A204.1 (cell line): Measurements from ENCODE around the gene STK10.
A peak's percentile ranks its signal among the peaks of the same experiment; 100 is the strongest.

Source experiments
- FAIRE-seq: peaks from 2 replicates; lab custom pipeline; 2012; peaks lifted over from hg19 to GRCh38; lab: Jason Lieb, UNC

The STK10 gene

DNA sequence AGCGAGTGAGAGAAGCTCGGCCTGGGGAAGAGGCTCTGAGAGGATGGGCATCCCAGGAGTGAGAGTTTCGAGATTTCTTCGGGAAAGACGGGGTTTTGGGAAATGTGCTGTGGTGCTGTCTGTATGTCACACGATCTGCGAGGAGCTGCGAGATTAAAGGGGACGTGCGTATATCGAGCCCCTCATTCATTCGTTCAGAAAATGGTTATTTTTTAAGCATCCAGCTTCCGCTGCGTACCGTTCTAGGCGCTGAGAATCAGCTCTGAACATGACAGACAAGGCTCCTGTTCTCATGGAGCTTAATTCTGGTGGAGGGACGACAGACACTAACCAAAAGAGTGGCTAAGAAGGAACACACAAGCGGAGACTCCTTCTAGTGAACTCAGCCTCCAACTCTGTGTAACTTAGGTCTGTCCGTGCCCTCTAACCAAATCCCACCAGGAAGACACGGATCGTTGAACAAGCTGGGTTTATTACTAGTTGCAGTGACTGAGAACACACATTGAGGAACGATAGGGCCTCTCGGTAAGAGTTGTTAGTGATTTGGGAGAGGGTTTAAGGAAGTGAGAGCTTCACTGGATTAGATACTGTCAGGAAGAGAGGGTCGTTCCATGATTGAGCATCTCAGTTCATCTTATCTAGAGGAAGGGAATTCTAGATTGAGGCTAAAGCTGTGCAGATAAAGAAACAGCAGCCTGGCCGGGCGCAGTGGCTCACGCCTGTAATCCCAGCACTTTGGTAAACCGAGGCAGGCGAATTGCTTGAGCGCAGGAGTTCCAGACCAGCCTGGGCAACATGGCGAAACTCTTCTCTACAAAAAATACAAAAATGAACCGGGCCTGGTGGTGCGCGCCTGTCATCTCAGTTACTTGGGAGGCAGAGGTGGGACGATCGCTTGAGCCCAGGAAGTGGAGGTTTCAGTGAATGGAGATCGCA is 180.6 kb downstream of the STK10 start:
- no peak for FAIRE-seq

- FAIRE-seq = peak; percentile 47
Observed at GRCh38 chr5:172006321-172007174, 181.5 kb downstream of the STK10 start, which contains the start of gene FBXW11. Gene FBXW11 (minus strand): TSS chr5:172006638. CDS start chr5:172006502, 136 bp downstream.

DNA sequence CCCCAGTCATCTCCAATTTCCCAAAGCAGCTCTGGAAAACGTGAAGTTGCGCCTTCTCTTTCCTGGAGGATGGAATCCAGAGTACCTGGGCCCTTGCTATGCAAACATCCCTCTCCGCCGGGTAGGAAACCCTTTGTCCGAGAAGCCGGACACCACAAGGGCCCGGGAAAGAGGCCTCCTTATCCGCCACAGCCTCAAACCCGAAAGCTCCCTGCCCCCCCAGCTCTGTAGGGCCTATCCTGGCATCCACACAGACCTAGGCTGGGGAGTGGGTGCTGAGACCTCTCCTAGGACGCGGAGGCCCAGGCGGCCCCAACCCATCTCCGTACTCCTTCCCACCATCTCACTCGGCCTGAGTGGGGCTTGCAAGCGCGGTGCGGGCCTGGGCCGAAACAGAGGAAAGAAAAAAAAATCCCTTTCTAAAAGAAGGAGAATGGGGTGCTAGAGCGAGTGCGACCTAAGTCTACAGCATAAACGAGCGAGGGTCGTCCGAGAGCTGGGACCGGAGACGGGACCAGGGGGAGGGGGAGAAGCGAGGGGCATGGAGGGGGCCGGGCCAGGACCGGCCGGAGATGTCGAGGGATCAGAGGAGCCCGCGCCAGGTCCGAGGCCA is 182.2 kb downstream of the STK10 start:
- no peak for FAIRE-seq

GRCh38 chr5:172004824-172005237 is 183.2 kb downstream of the STK10 start:
- no peak for FAIRE-seq

- FAIRE-seq = no peak
Observed at GRCh38 chr5:172003746-172004145, 184.3 kb downstream of the STK10 start.

DNA sequence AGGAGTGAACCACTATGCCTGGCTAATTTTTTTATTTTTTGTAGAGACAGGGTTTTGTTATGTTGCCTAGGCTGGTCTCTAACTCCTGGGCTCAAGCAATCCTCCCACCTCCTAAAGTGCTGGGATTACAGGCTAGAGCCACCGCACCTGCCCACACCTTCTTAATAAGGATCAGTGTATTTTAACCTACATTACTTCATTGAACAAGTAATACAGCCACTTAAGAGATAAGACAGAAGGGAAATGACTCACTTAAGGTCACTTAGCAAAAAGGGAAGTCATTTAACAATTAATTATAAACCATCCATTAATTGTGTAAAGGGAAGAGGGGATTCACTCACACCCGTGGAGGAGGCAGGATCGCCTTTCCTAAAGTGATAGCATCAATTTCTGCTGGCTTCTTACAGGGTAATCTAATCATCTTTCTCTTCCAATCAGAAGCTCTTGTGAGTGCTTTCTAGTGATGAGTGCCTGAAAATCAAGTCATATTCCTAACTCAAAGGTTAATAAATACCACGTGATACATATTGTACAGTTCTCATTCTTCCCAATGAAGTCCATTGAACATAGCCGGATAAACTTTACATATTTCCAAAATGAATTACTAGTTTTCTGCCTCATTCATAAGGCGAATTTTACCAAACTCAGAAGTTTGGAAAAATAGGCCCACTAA is 185.0 kb downstream of the STK10 start:
- FAIRE-seq = no peak

DNA sequence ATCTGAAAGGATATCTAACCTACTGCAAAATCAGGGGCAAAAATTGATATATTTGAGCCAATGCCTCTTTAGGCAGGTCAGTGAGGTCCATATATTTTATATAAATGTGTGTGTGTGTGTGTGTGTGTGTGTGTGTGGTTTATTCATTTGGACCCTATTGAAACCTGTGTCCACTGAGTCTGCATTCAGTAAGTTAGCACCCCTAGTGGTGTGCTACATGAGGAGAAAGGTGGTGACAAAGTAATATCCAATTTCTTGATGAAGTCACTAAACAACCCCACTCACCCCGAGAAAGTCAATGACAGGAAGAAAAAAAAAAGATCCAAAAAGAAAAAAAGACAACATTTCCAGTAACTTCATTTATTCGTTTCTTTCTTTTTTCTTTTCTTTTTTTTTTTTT is 185.7 kb downstream of the STK10 start:
- FAIRE-seq = no peak

DNA sequence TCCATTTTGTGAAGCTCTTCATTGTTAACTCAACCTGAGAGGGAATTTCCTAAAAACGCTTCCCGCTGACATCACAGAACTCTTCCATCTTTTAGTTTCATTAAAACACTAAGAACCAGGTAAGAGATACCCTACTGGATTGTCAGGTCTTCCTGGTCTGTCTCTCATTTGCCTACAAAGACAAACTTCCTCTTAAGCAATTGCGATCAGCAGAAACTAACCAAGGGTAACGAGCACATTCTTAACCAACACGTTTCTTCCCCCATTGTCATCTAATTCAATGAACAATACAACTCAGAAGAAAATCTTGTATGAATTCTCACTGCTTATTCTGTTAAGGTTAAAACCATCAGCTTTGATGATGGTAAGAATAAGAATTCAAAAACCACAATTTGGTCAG is 188.1 kb downstream of the STK10 start:
- no peak for FAIRE-seq

GRCh38 chr5:171999100-171999499 is 188.9 kb downstream of the STK10 start:
- no peak for FAIRE-seq

DNA sequence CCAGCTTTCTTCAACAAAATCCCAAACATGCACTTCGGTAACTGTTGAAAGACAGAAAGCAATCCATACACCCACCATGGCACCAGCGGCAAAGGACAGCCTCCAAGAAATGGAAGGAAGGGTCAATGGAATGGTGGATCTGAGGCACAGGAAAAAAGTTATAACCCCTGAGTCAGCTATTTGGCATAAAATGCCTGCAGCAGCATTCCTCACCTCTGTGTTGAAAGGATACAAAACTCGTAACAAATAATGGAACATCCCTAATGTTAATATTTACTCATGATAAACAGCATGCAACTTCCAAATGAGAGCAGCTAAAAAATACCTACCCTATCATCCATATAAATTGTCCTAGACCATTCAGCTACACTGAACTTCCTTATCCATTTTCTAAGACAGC is 191.0 kb downstream of the STK10 start:
- no peak for FAIRE-seq

DNA sequence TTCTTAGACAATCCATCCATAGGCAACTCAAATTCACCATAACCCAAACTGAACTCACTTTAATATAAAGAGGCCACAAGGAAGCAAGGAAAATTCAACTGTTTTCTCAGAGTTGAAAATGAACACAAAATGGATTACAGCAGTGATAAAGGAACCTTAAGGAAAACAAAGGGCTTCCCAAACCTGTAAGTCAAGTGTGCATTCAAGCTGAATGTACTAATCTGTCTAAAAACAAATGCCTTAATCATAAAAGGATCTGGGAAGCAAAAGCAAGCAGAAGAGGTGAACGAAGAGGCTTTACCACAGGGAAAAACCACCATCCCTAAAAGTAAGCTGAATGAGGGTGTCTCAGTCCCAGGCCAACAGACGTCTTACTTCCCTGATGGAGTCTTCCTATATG is 195.2 kb downstream of the STK10 start:
- FAIRE-seq = no peak

GRCh38 chr5:171992305-171992704 is 195.7 kb downstream of the STK10 start:
- no peak for FAIRE-seq
